HL-60 (cell line): ENCODE results near the gene METTL2A.
"Not testable (repeated sequence)": the region's sequence is repeated elsewhere in the genome, so short reads cannot be mapped to it uniquely, and the experiment has no call there.

Experiments
- DNase-seq, 2 experiments: peaks; one replicate each; pipeline ENCODE4 v3.0.0-alpha.2; 2010 to 2020; ENCODE audit warnings: low read depth in 1 of 2, low spot score in 1 of 2
- H3K27ac ChIP-seq: fragments of 250-450 bp; sonication (Bioruptor Pico); replicated peaks from 2 replicates; pipeline ENCODE4 v1.5.1; 2020; ENCODE audit warnings: mild to moderate bottlenecking, moderate library complexity
- H3K27me3 ChIP-seq: fragments of 250-450 bp; sonication (Bioruptor Pico); 2 replicates; pipeline ENCODE4 v1.5.1; 2021; ENCODE audit warnings: mild to moderate bottlenecking, moderate library complexity; ENCODE audit not compliant: insufficient read depth, poor library complexity, severe bottlenecking
- H3K4me3 ChIP-seq: replicated peaks from 2 replicates; pipeline ENCODE4 v1.5.1; 2011; ENCODE audit warnings: mild to moderate bottlenecking, control low read depth, low read length; ENCODE audit not compliant: insufficient read depth
- CTCF ChIP-seq: IDR thresholded peaks from one replicate; pipeline ENCODE4 v1.5.1; 2011; ENCODE audit warnings: low read length, control low read depth, inconsistent platforms; ENCODE audit not compliant: insufficient read depth
- GABPA ChIP-seq: IDR thresholded peaks from 2 replicates; pipeline ENCODE4 v1.6.1; 2012; ENCODE audit warnings: low read depth
- POLR2AphosphoS5 ChIP-seq: IDR thresholded peaks from 2 replicates; pipeline ENCODE4 v1.6.1; 2012; ENCODE audit warnings: low read depth
- REST ChIP-seq: IDR thresholded peaks from 2 replicates; pipeline ENCODE4 v1.6.1; 2012; ENCODE audit warnings: low read depth; ENCODE audit not compliant: insufficient replicate concordance
- SPI1 ChIP-seq: IDR thresholded peaks from 2 replicates; pipeline ENCODE4 v1.6.1; 2012; ENCODE audit warnings: low read depth, mild to moderate bottlenecking, borderline replicate concordance

METTL2A gene

GRCh38 chr17:62392908-62393307, 30.8 kb upstream of the METTL2A start:
- Histone ChIP-seq H3K4me3 (no peak overlapping the region), H3K27ac (no peak overlapping the region), H3K27me3 (no peaks in the 10 kb centered on the region)
- DNase-seq = no peak
- TF ChIP-seq GABPA = no peak
- TF ChIP-seq SPI1 = no peak
- no peak for TF ChIP-seq POLR2AphosphoS5
- TF ChIP-seq REST = no peak
- TF ChIP-seq CTCF = no peak

- no peak overlapping the region for H3K27ac ChIP-seq
- no peaks in the 10 kb centered on the region for H3K27me3 ChIP-seq
- DNase-seq = no peak
- no peak overlapping the region for H3K4me3 ChIP-seq
- no peak for TF ChIP-seq CTCF
- TF ChIP-seq REST = no peak
- no peak for TF ChIP-seq SPI1
- no peak for TF ChIP-seq POLR2AphosphoS5
- TF ChIP-seq GABPA = no peak
Measured at GRCh38 chr17:62398891-62399290, 24.8 kb upstream of the METTL2A start.

- DNase-seq = no peak
- Histone ChIP-seq H3K27me3 (no peaks in the 10 kb centered on the region), H3K27ac (no peak overlapping the region), H3K4me3 (no peak overlapping the region)
- no peak for TF ChIP-seq POLR2AphosphoS5
- TF ChIP-seq CTCF = no peak
- no peak for TF ChIP-seq GABPA
- TF ChIP-seq REST = no peak
- TF ChIP-seq SPI1 = no peak
Measured at GRCh38 chr17:62405451-62405850, 18.2 kb upstream of the METTL2A start.

- H3K4me3 ChIP-seq, H3K27me3 ChIP-seq, DNase-seq, H3K27ac ChIP-seq: not testable (repeated sequence)
Measured at GRCh38 chr17:62413090-62413489, 10.6 kb upstream of the METTL2A start.

- H3K27ac ChIP-seq, H3K27me3 ChIP-seq, DNase-seq, H3K4me3 ChIP-seq: not testable (repeated sequence)
Measured at GRCh38 chr17:62426214-62426613, 2.5 kb downstream of the METTL2A start.

DNA sequence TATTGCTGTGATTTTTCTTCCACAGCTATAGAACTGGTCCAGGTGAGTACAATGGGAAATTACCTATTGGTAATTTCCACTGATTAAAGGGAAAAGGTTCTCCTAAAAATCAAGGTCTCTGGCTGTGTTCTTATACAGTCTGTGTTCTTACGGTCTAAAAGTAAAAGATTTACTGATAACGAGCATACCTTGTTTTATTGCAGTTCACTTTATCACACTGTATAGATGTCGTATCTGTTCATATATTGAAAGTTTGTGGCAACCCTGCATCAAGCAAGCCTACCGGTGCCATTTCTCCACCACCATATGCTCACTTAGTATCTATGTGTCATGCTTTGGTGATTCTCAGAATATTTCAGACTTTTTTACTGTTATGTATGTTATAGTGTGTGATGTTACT, 11.6 kb downstream of the METTL2A start:
- not testable (repeated sequence) for DNase-seq, H3K4me3 ChIP-seq, H3K27ac ChIP-seq, H3K27me3 ChIP-seq

DNA sequence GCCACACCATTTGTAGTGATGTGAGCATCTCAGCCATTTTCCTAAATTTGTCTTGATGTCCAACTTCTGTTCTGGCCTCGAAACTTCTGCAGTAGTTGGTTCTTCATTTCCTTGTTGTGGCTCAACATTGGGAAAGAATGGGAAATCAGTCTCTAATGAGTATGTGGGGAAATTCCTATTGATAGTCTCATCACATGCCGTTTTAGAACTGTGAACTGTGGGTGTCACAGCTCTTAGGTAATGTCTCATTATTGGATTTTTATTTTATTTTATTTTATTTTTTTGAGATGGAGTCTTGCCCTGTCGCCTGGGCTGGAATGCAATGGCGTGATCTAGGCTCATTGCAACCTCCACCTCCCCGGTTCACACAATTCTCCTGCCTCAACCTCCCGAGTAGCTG, 17.5 kb downstream of the METTL2A start:
- H3K27ac ChIP-seq, H3K27me3 ChIP-seq, DNase-seq, H3K4me3 ChIP-seq: not testable (repeated sequence)
